HCT116 (cell line): ENCODE results near the gene DMRT2. TPM values are rescaled to one million over a fixed set of nuclear protein-coding genes. Genes with fewer than 3 reads are reported as not detected.

Experiments used
- ATAC-seq: fragments of 200-7000 bp; cut with Tn5 transposase; 2 replicates; pipeline ENCODE4 v1.9.1; 2020; ENCODE audit warnings: mild to moderate bottlenecking, moderate library complexity
- BruUV-seq: library from RNA; stranded (reverse); fragments of 400-500 nt; replicated peaks from 2 replicates; lab custom pipeline; 2021; lab: Mats Ljungman, UMichigan
- CTCF ChIA-PET: fragments of 300-600 bp; sonication (Branson Sonifier 250); formaldehyde crosslinking; loops from one replicate; lab custom pipeline; 2021; ENCODE audit warnings: antibody characterized with exemption; lab: Charles Lee
- POLR2A ChIA-PET: fragments of 300-600, 350-600 bp; sonication (Branson Sonifier 250); formaldehyde crosslinking; loops from one replicate; lab custom pipeline; 2021; ENCODE audit warnings: antibody characterized with exemption; lab: Charles Lee
- RAD21 ChIA-PET, 2 experiments: fragments of 300-600 bp; sonication (Branson Sonifier 250); formaldehyde crosslinking; loops; one replicate each; lab custom pipeline; 2023; ENCODE audit warnings: low total read pairs in 2 of 2; ENCODE audit not compliant: uncharacterized antibody in 2 of 2, unreplicated experiment in 2 of 2, low non-redundant PET in 1 of 2; lab: Charles Lee
- DNase-seq: peaks from one replicate; pipeline ENCODE4 v3.0.0-alpha.2; 2010; ENCODE audit warnings: low read depth, low spot score
- H2AFZ ChIP-seq: fragments of 200-600 bp; shearing (Covaris generic), sonication (generic); 2 replicates; pipeline ENCODE4 v1.6.1; 2017; ENCODE audit warnings: low read depth, mixed run types, mixed read lengths, antibody characterized with exemption, low read length; ENCODE audit not compliant: poor library complexity, severe bottlenecking
- H3K27ac ChIP-seq: 2 replicates; pipeline ENCODE4 v1.5.1; 2012; ENCODE audit warnings: low read depth, low read length
- H3K27me3 ChIP-seq: fragments of 200-600 bp; sonication (generic); 2 replicates; pipeline ENCODE4 v1.6.1; 2016; ENCODE audit warnings: mixed run types, low read length, mixed read lengths; ENCODE audit not compliant: insufficient read depth
- H3K36me3 ChIP-seq, 2 experiments: fragments of 200-500 bp in 1 of 2; fragments of 200-600 bp in 1 of 2; sonication (Bioruptor generic) in 1 of 2; sonication (generic) in 1 of 2; 2 replicates each; pipeline versions ENCODE4 v1.5.1 to v1.6.1; 2014 to 2016; ENCODE audit warnings: low read length in 2 of 2, inconsistent platforms in 1 of 2, mixed read lengths in 1 of 2, mixed run types in 1 of 2; ENCODE audit not compliant: insufficient read depth in 2 of 2, control insufficient read depth in 1 of 2
- H3K4me1 ChIP-seq, 2 experiments: fragments of 200-600 bp in 1 of 2; sonication (generic) in 1 of 2; 2 replicates each; pipeline versions ENCODE4 v1.5.1 to v1.6.1; 2012 to 2017; ENCODE audit warnings: low read length in 2 of 2, inconsistent platforms in 1 of 2, mild to moderate bottlenecking in 1 of 2, mixed read lengths in 1 of 2, mixed run types in 1 of 2, moderate library complexity in 1 of 2; ENCODE audit not compliant: insufficient read depth in 2 of 2, control insufficient read depth in 1 of 2
- H3K4me2 ChIP-seq: fragments of 200-600 bp; sonication (generic); 2 replicates; pipeline ENCODE4 v1.6.1; 2017; ENCODE audit warnings: mixed run types, low read length, mixed read lengths
- H3K4me3 ChIP-seq, 2 experiments: fragments of 200-600 bp in 1 of 2; sonication (generic) in 1 of 2; replicated peaks in 1 of 2; 2 replicates each; pipeline ENCODE4 v1.5.1; 2011 to 2016; ENCODE audit warnings: low read length in 2 of 2, control low read depth in 1 of 2, low read depth in 1 of 2, mild to moderate bottlenecking in 1 of 2, mixed read lengths in 1 of 2, mixed run types in 1 of 2
- H3K79me2 ChIP-seq: fragments of 200-600 bp; sonication (generic); 2 replicates; pipeline ENCODE4 v1.6.1; 2017; ENCODE audit warnings: mild to moderate bottlenecking, mixed run types, low read length, moderate library complexity, mixed read lengths; ENCODE audit not compliant: insufficient read depth
- H3K9ac ChIP-seq: fragments of 200-600 bp; sonication (generic); 2 replicates; pipeline ENCODE4 v1.6.1; 2016; ENCODE audit warnings: low read length, mixed read lengths
- H3K9me2 ChIP-seq: fragments of 200-600 bp; sonication (generic), shearing (Covaris generic); 2 replicates; pipeline ENCODE4 v1.6.1; 2017; ENCODE audit warnings: mixed run types, mild to moderate bottlenecking, moderate library complexity; ENCODE audit not compliant: insufficient read depth
- H3K9me3 ChIP-seq, 2 experiments: fragments of 200-500 bp in 1 of 2; fragments of 200-600 bp in 1 of 2; sonication (Bioruptor generic) in 1 of 2; sonication (generic) in 1 of 2; 2 replicates each; pipeline ENCODE4 v1.6.1; 2014 to 2017; ENCODE audit warnings: low read length in 2 of 2, mixed read lengths in 2 of 2, inconsistent platforms in 1 of 2, low read depth in 1 of 2, mild to moderate bottlenecking in 1 of 2, mixed run types in 1 of 2, moderate library complexity in 1 of 2; ENCODE audit not compliant: control insufficient read depth in 1 of 2, insufficient read depth in 1 of 2
- H4K20me1 ChIP-seq: fragments of 200-600 bp; sonication (generic), shearing (Covaris generic); 2 replicates; pipeline ENCODE4 v1.6.1; 2017; ENCODE audit warnings: mixed run types, mild to moderate bottlenecking, moderate library complexity; ENCODE audit not compliant: insufficient read depth
- CBX3 ChIP-seq: IDR thresholded peaks from 2 replicates; pipeline ENCODE4 v1.6.1; 2012; ENCODE audit warnings: low read depth
- CEBPB ChIP-seq: IDR thresholded peaks from 2 replicates; pipeline ENCODE4 v1.6.1; 2012; ENCODE audit warnings: low read depth
- EGR1 ChIP-seq: IDR thresholded peaks from 2 replicates; pipeline ENCODE4 v1.6.1; 2012; ENCODE audit warnings: low read depth
- ELF1 ChIP-seq: IDR thresholded peaks from 2 replicates; pipeline ENCODE4 v1.6.1; 2012; ENCODE audit warnings: low read depth, borderline replicate concordance
- EZH2phosphoT487 ChIP-seq: fragments of 200-600 bp; IDR thresholded peaks from 2 replicates; pipeline ENCODE4 v1.6.1; 2018; ENCODE audit warnings: antibody characterized with exemption, borderline replicate concordance
- FOSL1 ChIP-seq: IDR thresholded peaks from 2 replicates; pipeline ENCODE4 v1.6.1; 2012; ENCODE audit warnings: low read depth
- JUND ChIP-seq: IDR thresholded peaks from 2 replicates; pipeline ENCODE4 v1.6.1; 2012
- POLR2A ChIP-seq: IDR thresholded peaks from 2 replicates; pipeline ENCODE4 v1.7.0; 2011; ENCODE audit warnings: borderline replicate concordance; ENCODE audit not compliant: insufficient read depth, insufficient read length; ENCODE audit errors: extremely low read depth
- POLR2AphosphoS5 ChIP-seq: IDR thresholded peaks from 2 replicates; pipeline ENCODE4 v1.6.1; 2011; ENCODE audit warnings: mild to moderate bottlenecking, low read depth, low read length, moderate library complexity
- RAD21 ChIP-seq: IDR thresholded peaks from 2 replicates; pipeline ENCODE4 v1.6.1; 2012; ENCODE audit warnings: low read depth, mild to moderate bottlenecking
- SIN3A ChIP-seq: IDR thresholded peaks from 2 replicates; pipeline ENCODE4 v1.6.1; 2012; ENCODE audit warnings: low read depth
- SRF ChIP-seq: IDR thresholded peaks from 2 replicates; pipeline ENCODE4 v1.6.1; 2012; ENCODE audit warnings: low read depth
- TCF7L2 ChIP-seq: IDR thresholded peaks from 2 replicates; pipeline ENCODE4 v1.7.0; 2011; ENCODE audit warnings: borderline replicate concordance, inconsistent platforms; ENCODE audit not compliant: insufficient read depth, insufficient read length; ENCODE audit errors: extremely low read depth
- ZFX ChIP-seq: fragments of 450-650 bp; IDR thresholded peaks from 2 replicates; pipeline ENCODE4 v1.6.1; 2017
- intact Hi-C: fragments of 100-400 bp; cut with micrococcal nuclease; formaldehyde crosslinking; loops from 2 replicates; pipeline ENCODE4 v1.10.0; 2022
- total RNA-seq: library from RNA; stranded (reverse); gene quantifications from one replicate; pipeline ENCODE4 v1.2.1, GENCODE V29; 2021; ENCODE audit not compliant: unreplicated experiment
- TF ChIP-seq, protein P1 (sequence below): IDR thresholded peaks from 2 replicates; pipeline ENCODE4 v1.6.1; 2011; ENCODE audit warnings: mild to moderate bottlenecking, low read length, moderate library complexity; ENCODE audit not compliant: insufficient replicate concordance; ENCODE audit errors: extremely low read depth
- TF ChIP-seq, protein P2 (sequence below): IDR thresholded peaks from 2 replicates; pipeline ENCODE4 v1.6.1; 2012
- TF ChIP-seq, protein P3 (sequence below): IDR thresholded peaks from 2 replicates; pipeline ENCODE4 v1.6.1; 2012; ENCODE audit warnings: low read depth
- TF ChIP-seq, protein P4 (sequence below), 3 experiments: fragments of 200-600 bp in 1 of 3; sonication (generic) in 1 of 3; IDR thresholded peaks in 2 of 3; conservative IDR thresholded peaks in 1 of 3; 2 replicates each; pipeline ENCODE4 v1.5.1; 2012 to 2017; ENCODE audit warnings: low read depth in 2 of 3, low read length in 2 of 3, antibody characterized with exemption in 1 of 3, borderline replicate concordance in 1 of 3, control low read depth in 1 of 3, mild to moderate bottlenecking in 1 of 3, mixed read lengths in 1 of 3, mixed run types in 1 of 3, moderate library complexity in 1 of 3; ENCODE audit not compliant: insufficient read depth in 1 of 3
- TF ChIP-seq, protein P5 (sequence below): IDR thresholded peaks from 2 replicates; pipeline ENCODE4 v1.6.1; 2012

Gene DMRT2
- total RNA-seq, 1 experiment from 2014 or later: 0.17 TPM

DNA sequence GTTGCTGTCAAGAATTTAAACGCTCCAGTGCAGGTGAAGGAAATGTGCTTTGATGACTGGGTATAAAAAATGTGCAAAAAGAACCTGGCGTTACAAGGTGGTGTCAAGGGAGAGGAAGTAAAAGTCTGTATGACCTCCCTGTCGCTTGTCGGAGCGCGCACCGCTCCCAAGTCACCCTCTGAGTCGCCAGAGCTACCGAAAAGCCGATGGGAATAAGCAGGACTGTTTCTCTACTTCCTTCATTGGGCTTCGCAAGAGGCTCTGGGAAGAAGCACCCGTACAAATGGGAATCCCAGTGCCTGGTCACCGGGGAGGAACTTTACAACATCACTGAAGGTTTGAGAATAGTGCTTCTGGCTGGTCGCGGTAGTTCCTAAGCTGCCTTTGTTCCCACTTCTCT, 1.3 kb upstream of the DMRT2 start:
- Histone ChIP-seq H2AFZ (no peak overlapping the region), H3K36me3 (no peaks in the 10 kb centered on the region), H3K4me1 (no peaks in the 10 kb centered on the region), H3K9ac (no peak overlapping the region), H3K4me2 (no peak overlapping the region), H3K9me2 (no peaks in the 10 kb centered on the region), H3K9me3 (peaks cover 0 to 3% of the 10 kb centered on the region in 2 experiments; a peak in 1 of 4 replicates), H3K79me2 (no peaks in the 10 kb centered on the region), H3K27ac (no peak overlapping the region), H3K4me3 (no peak overlapping the region), H4K20me1 (no peaks in the 10 kb centered on the region), H3K27me3 (no peaks in the 10 kb centered on the region)
- ChIA-PET POLR2A (no interaction called here), CTCF (no interaction called here), RAD21 (no interaction called here)
- BruUV-seq: no TSS peak
- DNase-seq (no peak), ATAC-seq (no peak)
- TF ChIP-seq, protein P1, sequence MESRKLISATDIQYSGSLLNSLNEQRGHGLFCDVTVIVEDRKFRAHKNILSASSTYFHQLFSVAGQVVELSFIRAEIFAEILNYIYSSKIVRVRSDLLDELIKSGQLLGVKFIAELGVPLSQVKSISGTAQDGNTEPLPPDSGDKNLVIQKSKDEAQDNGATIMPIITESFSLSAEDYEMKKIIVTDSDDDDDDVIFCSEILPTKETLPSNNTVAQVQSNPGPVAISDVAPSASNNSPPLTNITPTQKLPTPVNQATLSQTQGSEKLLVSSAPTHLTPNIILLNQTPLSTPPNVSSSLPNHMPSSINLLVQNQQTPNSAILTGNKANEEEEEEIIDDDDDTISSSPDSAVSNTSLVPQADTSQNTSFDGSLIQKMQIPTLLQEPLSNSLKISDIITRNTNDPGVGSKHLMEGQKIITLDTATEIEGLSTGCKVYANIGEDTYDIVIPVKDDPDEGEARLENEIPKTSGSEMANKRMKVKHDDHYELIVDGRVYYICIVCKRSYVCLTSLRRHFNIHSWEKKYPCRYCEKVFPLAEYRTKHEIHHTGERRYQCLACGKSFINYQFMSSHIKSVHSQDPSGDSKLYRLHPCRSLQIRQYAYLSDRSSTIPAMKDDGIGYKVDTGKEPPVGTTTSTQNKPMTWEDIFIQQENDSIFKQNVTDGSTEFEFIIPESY: no peak
- no peak for TF ChIP-seq JUND
- no peak for TF ChIP-seq RAD21
- TF ChIP-seq CBX3: no peak
- no peak for TF ChIP-seq EZH2phosphoT487
- TF ChIP-seq, protein P2, sequence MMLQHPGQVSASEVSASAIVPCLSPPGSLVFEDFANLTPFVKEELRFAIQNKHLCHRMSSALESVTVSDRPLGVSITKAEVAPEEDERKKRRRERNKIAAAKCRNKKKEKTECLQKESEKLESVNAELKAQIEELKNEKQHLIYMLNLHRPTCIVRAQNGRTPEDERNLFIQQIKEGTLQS: no peak
- no peak for TF ChIP-seq CEBPB
- TF ChIP-seq, protein P3, sequence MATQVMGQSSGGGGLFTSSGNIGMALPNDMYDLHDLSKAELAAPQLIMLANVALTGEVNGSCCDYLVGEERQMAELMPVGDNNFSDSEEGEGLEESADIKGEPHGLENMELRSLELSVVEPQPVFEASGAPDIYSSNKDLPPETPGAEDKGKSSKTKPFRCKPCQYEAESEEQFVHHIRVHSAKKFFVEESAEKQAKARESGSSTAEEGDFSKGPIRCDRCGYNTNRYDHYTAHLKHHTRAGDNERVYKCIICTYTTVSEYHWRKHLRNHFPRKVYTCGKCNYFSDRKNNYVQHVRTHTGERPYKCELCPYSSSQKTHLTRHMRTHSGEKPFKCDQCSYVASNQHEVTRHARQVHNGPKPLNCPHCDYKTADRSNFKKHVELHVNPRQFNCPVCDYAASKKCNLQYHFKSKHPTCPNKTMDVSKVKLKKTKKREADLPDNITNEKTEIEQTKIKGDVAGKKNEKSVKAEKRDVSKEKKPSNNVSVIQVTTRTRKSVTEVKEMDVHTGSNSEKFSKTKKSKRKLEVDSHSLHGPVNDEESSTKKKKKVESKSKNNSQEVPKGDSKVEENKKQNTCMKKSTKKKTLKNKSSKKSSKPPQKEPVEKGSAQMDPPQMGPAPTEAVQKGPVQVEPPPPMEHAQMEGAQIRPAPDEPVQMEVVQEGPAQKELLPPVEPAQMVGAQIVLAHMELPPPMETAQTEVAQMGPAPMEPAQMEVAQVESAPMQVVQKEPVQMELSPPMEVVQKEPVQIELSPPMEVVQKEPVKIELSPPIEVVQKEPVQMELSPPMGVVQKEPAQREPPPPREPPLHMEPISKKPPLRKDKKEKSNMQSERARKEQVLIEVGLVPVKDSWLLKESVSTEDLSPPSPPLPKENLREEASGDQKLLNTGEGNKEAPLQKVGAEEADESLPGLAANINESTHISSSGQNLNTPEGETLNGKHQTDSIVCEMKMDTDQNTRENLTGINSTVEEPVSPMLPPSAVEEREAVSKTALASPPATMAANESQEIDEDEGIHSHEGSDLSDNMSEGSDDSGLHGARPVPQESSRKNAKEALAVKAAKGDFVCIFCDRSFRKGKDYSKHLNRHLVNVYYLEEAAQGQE: no peak
- TF ChIP-seq, protein P4, sequence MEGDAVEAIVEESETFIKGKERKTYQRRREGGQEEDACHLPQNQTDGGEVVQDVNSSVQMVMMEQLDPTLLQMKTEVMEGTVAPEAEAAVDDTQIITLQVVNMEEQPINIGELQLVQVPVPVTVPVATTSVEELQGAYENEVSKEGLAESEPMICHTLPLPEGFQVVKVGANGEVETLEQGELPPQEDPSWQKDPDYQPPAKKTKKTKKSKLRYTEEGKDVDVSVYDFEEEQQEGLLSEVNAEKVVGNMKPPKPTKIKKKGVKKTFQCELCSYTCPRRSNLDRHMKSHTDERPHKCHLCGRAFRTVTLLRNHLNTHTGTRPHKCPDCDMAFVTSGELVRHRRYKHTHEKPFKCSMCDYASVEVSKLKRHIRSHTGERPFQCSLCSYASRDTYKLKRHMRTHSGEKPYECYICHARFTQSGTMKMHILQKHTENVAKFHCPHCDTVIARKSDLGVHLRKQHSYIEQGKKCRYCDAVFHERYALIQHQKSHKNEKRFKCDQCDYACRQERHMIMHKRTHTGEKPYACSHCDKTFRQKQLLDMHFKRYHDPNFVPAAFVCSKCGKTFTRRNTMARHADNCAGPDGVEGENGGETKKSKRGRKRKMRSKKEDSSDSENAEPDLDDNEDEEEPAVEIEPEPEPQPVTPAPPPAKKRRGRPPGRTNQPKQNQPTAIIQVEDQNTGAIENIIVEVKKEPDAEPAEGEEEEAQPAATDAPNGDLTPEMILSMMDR (IDR thresholded peaks at IDR 0.05 in 2 of 3, conservative IDR thresholded peaks at IDR 0.05 in 1 of 3; ENCODE audit: borderline replicate concordance in 1 of 3, insufficient read depth in 1 of 3, low read depth in 2 of 3, low read length in 2 of 3): no peak
- TF ChIP-seq SRF: no peak
- no peak for TF ChIP-seq POLR2A
- TF ChIP-seq EGR1: no peak
- TF ChIP-seq POLR2AphosphoS5: no peak
- TF ChIP-seq TCF7L2: no peak
- no peak for TF ChIP-seq FOSL1
- TF ChIP-seq, protein P5, sequence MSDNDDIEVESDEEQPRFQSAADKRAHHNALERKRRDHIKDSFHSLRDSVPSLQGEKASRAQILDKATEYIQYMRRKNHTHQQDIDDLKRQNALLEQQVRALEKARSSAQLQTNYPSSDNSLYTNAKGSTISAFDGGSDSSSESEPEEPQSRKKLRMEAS: no peak
- TF ChIP-seq SIN3A: no peak
- TF ChIP-seq ELF1: no peak
- TF ChIP-seq ZFX: no peak
- intact Hi-C loops: no loop called here
